ENCODE results near the gene MIEF2. TPM values are rescaled to one million over a fixed set of nuclear protein-coding genes. Genes with fewer than 3 reads are reported as not detected.

The MIEF2 gene
- total and polyA plus RNA-seq, 8 donors = 2.1 to 254 (median 9.1) TPM

- peak overlapping the region in 1 of 4 donors; percentile 39 for H3K4me3 ChIP-seq
- intact Hi-C loops (cut with DNase I; ENCODE audit: low total_unique reads) = no loop called here
These were observed 12.9 kb upstream of the MIEF2 start for GRCh38 chr17:18247613-18248001.

GRCh38 chr17:18248300-18248731, 12.1 kb upstream of the MIEF2 start:
- peaks cover 64 to 100% (median 98%) of the 10 kb centered on the region in 4 donors for H3K36me3 ChIP-seq
- TF ChIP-seq POLR2AphosphoS5 (IDR thresholded peaks at IDR 0.05) (peak in 1 of 3 donors; percentile 57), CTCF (IDR thresholded peaks at IDR 0.05) (peak in 5 of 7 experiments; percentile 38 to 62 (median 61)), EP300 (IDR thresholded peaks at IDR 0.05) (no peak), POLR2A (IDR thresholded peaks at IDR 0.05) (no peak)
- whole genome bisulfite sequencing, 5 donors = 14 to 29% (median 21%) methylated on average over 9 of the region's 9 CpGs
- no peaks in the 10 kb centered on the region for H3K9me3 ChIP-seq
- peaks cover 23 to 38% (median 32%) of the 10 kb centered on the region in 4 donors for H3K4me1 ChIP-seq
- intact Hi-C loops (cut with DNase I; ENCODE audit: low total_unique reads) = no loop called here
- DNase-seq = peak; percentile 67 to 91
- H3K27ac ChIP-seq = peak overlapping the region in 3 of 5 donors; percentile 56 to 82 (median 81)
- H3K27me3 ChIP-seq = no peaks in the 10 kb centered on the region
- no peak overlapping the region for H3K4me3 ChIP-seq

More at GRCh38 chr17:18247613-18248001, 12.9 kb upstream of the MIEF2 start:
- 18 to 70% (median 55%) methylated on average over 3 to 30 of the region's 30 CpGs for WGBS, 5 donors
- Histone ChIP-seq H3K4me1 (peaks cover 23 to 38% (median 32%) of the 10 kb centered on the region in 4 donors), H3K27me3 (no peaks in the 10 kb centered on the region), H3K27ac (peak overlapping the region; percentile 59 to 89 (median 81)), H3K36me3 (peaks cover 59 to 99% (median 97%) of the 10 kb centered on the region in 4 donors), H3K9me3 (no peaks in the 10 kb centered on the region)
- TF ChIP-seq POLR2AphosphoS5 (IDR thresholded peaks at IDR 0.05) = no peak
- TF ChIP-seq CTCF (IDR thresholded peaks at IDR 0.05) = no peak
- peak; percentile 41 to 62 for DNase-seq

GRCh38 chr17:18248811-18249210, 11.7 kb upstream of the MIEF2 start:
- no peak for DNase-seq
- WGBS, 5 donors = 89 to 94% (median 94%) methylated on average over 4 to 7 of the region's 7 CpGs
- TF ChIP-seq POLR2A (IDR thresholded peaks at IDR 0.05) = no peak
- TF ChIP-seq POLR2AphosphoS5 (IDR thresholded peaks at IDR 0.05) = no peak
- TF ChIP-seq EP300 (IDR thresholded peaks at IDR 0.05) = no peak
- no peak for TF ChIP-seq CTCF (IDR thresholded peaks at IDR 0.05)
- Histone ChIP-seq H3K4me3 (no peak overlapping the region), H3K4me1 (peaks cover 23 to 38% (median 32%) of the 10 kb centered on the region in 4 donors), H3K9me3 (no peaks in the 10 kb centered on the region), H3K27me3 (no peaks in the 10 kb centered on the region), H3K27ac (peak overlapping the region in 3 of 5 donors; percentile 13 to 82 (median 81)), H3K36me3 (peaks cover 69 to 100% (median 98%) of the 10 kb centered on the region in 4 donors)
- intact Hi-C loops (cut with DNase I; ENCODE audit: low total_unique reads) = no loop called here

GRCh38 chr17:18250259-18250658, 10.2 kb upstream of the MIEF2 start:
- Histone ChIP-seq H3K4me3 (no peak overlapping the region), H3K27ac (no peak overlapping the region), H3K27me3 (no peaks in the 10 kb centered on the region), H3K4me1 (peaks cover 23 to 38% (median 32%) of the 10 kb centered on the region in 4 donors), H3K36me3 (peaks cover 77 to 100% (median 99%) of the 10 kb centered on the region in 4 donors), H3K9me3 (no peaks in the 10 kb centered on the region)
- TF ChIP-seq EP300 (IDR thresholded peaks at IDR 0.05) (no peak), POLR2AphosphoS5 (IDR thresholded peaks at IDR 0.05) (peak in 1 of 3 donors; percentile 34), POLR2A (IDR thresholded peaks at IDR 0.05) (no peak), CTCF (IDR thresholded peaks at IDR 0.05) (no peak)
- WGBS, 5 donors = 31 to 65% (median 48%) methylated on average over 9 of the region's 9 CpGs
- intact Hi-C loops (cut with DNase I; ENCODE audit: low total_unique reads) = no loop called here
- peak; percentile 67 to 87 for DNase-seq
